Spleen (tissue), 11 donors: Measurements from ENCODE around the gene KRTAP6-1. TPM values are rescaled to one million over a fixed set of nuclear protein-coding genes. Genes with fewer than 3 reads are reported as not detected.

Source experiments
- DNase-seq: peaks from one replicate; pipeline ENCODE4 v3.0.0-alpha.2; 2020
- H3K27ac ChIP-seq, 8 donors: fragments of 200-600 bp; sonication (generic) in 7 of 8; 1 replicate in 4 of 8; 2 replicates in 4 of 8; pipeline versions ENCODE4 v1.5.0 to v1.8.0; 2016 to 2021; ENCODE audit warnings: inconsistent platforms in 4 of 8, mild to moderate bottlenecking in 4 of 8, moderate library complexity in 1 of 8
- H3K27me3 ChIP-seq, 7 donors: fragments of 200-600 bp; sonication (generic) in 6 of 7; replicated peaks in 1 of 7; 1 replicate in 4 of 7; 2 replicates in 3 of 7; pipeline versions ENCODE4 v1.5.0 to v1.8.0; 2016 to 2021; ENCODE audit warnings: inconsistent platforms in 3 of 7, mild to moderate bottlenecking in 1 of 7
- H3K36me3 ChIP-seq, 6 donors: fragments of 200-600 bp; sonication (generic) in 5 of 6; 1 replicate in 4 of 6; 2 replicates in 2 of 6; pipeline versions ENCODE4 v1.5.0 to v1.8.0; 2016 to 2021; ENCODE audit warnings: inconsistent platforms in 2 of 6
- H3K4me1 ChIP-seq, 6 donors: fragments of 200-600 bp; sonication (generic) in 5 of 6; 1 replicate in 3 of 6; 2 replicates in 3 of 6; pipeline versions ENCODE4 v1.5.0 to v1.8.0; 2016 to 2021; ENCODE audit warnings: inconsistent platforms in 3 of 6
- H3K4me3 ChIP-seq, 8 donors: fragments of 200-600 bp; sonication (generic) in 7 of 8; 1 replicate in 4 of 8; 2 replicates in 4 of 8; pipeline versions ENCODE4 v1.5.0 to v1.8.0; 2016 to 2021; ENCODE audit warnings: inconsistent platforms in 4 of 8, mild to moderate bottlenecking in 4 of 8, moderate library complexity in 2 of 8
- H3K9me3 ChIP-seq, 8 donors: fragments of 200-600 bp; sonication (generic) in 7 of 8; 1 replicate in 4 of 8; 2 replicates in 4 of 8; pipeline versions ENCODE4 v1.5.0 to v1.8.0; 2016 to 2021; ENCODE audit warnings: inconsistent platforms in 4 of 8
- CTCF ChIP-seq, 11 experiments: fragments of 200-600 bp in 7 of 11; fragments of 450-650 bp in 4 of 11; sonication (generic) in 4 of 11; IDR thresholded peaks in 8 of 11; conservative IDR thresholded peaks in 3 of 11; 1 replicate in 7 of 11; 2 replicates in 4 of 11; pipeline versions ENCODE4 v1.4.0 to v1.8.0; 2016 to 2021; ENCODE audit warnings: antibody characterized with exemption in 11 of 11, inconsistent platforms in 4 of 11, mild to moderate bottlenecking in 1 of 11
- POLR2A ChIP-seq, 3 donors: fragments of 450-650 bp; IDR thresholded peaks; one replicate each; pipeline ENCODE4 v1.5.1; 2017; ENCODE audit warnings: antibody characterized with exemption in 3 of 3, mild to moderate bottlenecking in 1 of 3
- POLR2AphosphoS5 ChIP-seq, 3 donors: sonication (generic); formaldehyde crosslinking; IDR thresholded peaks; one replicate each; pipeline ENCODE4 v1.5.1; 2017; ENCODE audit warnings: antibody characterized with exemption in 3 of 3
- WGBS, 5 donors: extraction: QIAGEN DNeasy Blood & Tissue Kit in 3 of 5; methylation state at CpG; one replicate each; pipeline versions ENCODE4 v1.1.5 to v1.1.7; 2013 to 2018; 5-methylcytosine and 5-hydroxymethylcytosine counted together
- intact Hi-C: fragments of 100-400 bp; cut with DNase I; formaldehyde crosslinking; loops from one replicate; pipeline ENCODE4 v1.15.0; 2023; ENCODE audit warnings: low total_unique reads
- polyA plus RNA-seq, 3 donors: library from polyadenylated mRNA; stranded (reverse); fragments of 200-250 nt; gene quantifications; one replicate each; pipeline ENCODE4 v1.2.1, GENCODE V29; 2013
- total RNA-seq, 7 donors: library from RNA; depleted of rRNA in 3 of 7; stranded (reverse); fragments of >200 nt in 3 of 7; fragmentation: NEBNext Ultra II Directional in 4 of 7; extraction: Animal tissue kit (Norgen Biotek cat#: 25700) in 4 of 7; gene quantifications; one replicate each; pipeline versions ENCODE4 v1.1.0 to v1.2.1, GENCODE V29; 2016 to 2021
- donor health status: healthy with polysubstance abuse.
- donor health status: DM: no; HTN: no; CAD: no; lungs with moderate emphysema.
- donor health status: DM: no; HTN: no; CAD: no.
- donor health status: Bipolar disorder and iron deficiency.
- donor health status: healthy.
- donor health status: DM: no; HTN: no; CAD: no.
- donor health status: DM: yes; HTN: yes; CAD: no.

The KRTAP6-1 gene
- total and polyA plus RNA-seq, 10 donors = not detected

GRCh38 chr21:30616125-30616524 lies 2.4 kb upstream of the KRTAP6-1 start, which contains the start of gene KRTAP20-1:
Gene KRTAP20-1 (plus strand): TSS chr21:30616425. CDS start chr21:30616455, 30 bp downstream.
- TF ChIP-seq POLR2A (IDR thresholded peaks at IDR 0.05) = no peak
- no peak for TF ChIP-seq CTCF (IDR thresholded peaks at IDR 0.05 in 8 of 11, conservative IDR thresholded peaks at IDR 0.05 in 3 of 11)
- TF ChIP-seq POLR2AphosphoS5 (IDR thresholded peaks at IDR 0.05) = no peak
- Histone ChIP-seq H3K36me3 (no peaks in the 10 kb centered on the region), H3K4me3 (no peak within 1 kb of the TSS), H3K9me3 (peaks cover 0 to 2% (median 0%) of the 10 kb centered on the region in 8 donors), H3K4me1 (no peaks in the 10 kb centered on the region), H3K27ac (no peak within 1 kb of the TSS), H3K27me3 (no peaks in the 10 kb centered on the region)
- WGBS, 5 donors = 89 to 99% (median 94%) methylated on average over 2 of the region's 2 CpGs
- intact Hi-C loops = no loop called here
- no peak for DNase-seq

- Histone ChIP-seq H3K9me3 (peaks cover 0 to 11% (median 0%) of the 10 kb centered on the region in 8 donors), H3K4me1 (no peaks in the 10 kb centered on the region), H3K36me3 (no peaks in the 10 kb centered on the region), H3K4me3 (no peak overlapping the region), H3K27ac (no peak overlapping the region), H3K27me3 (no peaks in the 10 kb centered on the region)
- no peak for DNase-seq
- intact Hi-C loops = no loop called here
- no peak for TF ChIP-seq POLR2A (IDR thresholded peaks at IDR 0.05)
- TF ChIP-seq POLR2AphosphoS5 (IDR thresholded peaks at IDR 0.05) = no peak
- TF ChIP-seq CTCF (IDR thresholded peaks at IDR 0.05 in 8 of 11, conservative IDR thresholded peaks at IDR 0.05 in 3 of 11) = no peak
Measured at GRCh38 chr21:30615199-30615598, 1.5 kb upstream of the KRTAP6-1 start.

- TF ChIP-seq CTCF (IDR thresholded peaks at IDR 0.05 in 8 of 11, conservative IDR thresholded peaks at IDR 0.05 in 3 of 11) (no peak), POLR2AphosphoS5 (IDR thresholded peaks at IDR 0.05) (no peak), POLR2A (IDR thresholded peaks at IDR 0.05) (no peak)
- Histone ChIP-seq H3K36me3 (no peaks in the 10 kb centered on the region), H3K4me1 (no peaks in the 10 kb centered on the region), H3K9me3 (peaks cover 0 to 11% (median 0%) of the 10 kb centered on the region in 8 donors), H3K27ac (no peak overlapping the region), H3K27me3 (no peaks in the 10 kb centered on the region), H3K4me3 (no peak overlapping the region)
- WGBS, 5 donors = 80 to 91% (median 88%) methylated on average over 2 of the region's 2 CpGs
- intact Hi-C loops = no loop called here
- DNase-seq = no peak
Measured at GRCh38 chr21:30612132-30612531, 1.6 kb downstream of the KRTAP6-1 start.

- peaks cover 0 to 25% (median 3%) of the 10 kb centered on the region in 8 donors for H3K9me3 ChIP-seq
- 65 to 90% (median 85%) methylated on average over 2 of the region's 2 CpGs for WGBS, 5 donors
- intact Hi-C loops = no loop called here
- H3K27me3 ChIP-seq = no peaks in the 10 kb centered on the region
- H3K27ac ChIP-seq = no peak overlapping the region
- H3K36me3 ChIP-seq = no peaks in the 10 kb centered on the region
- H3K4me1 ChIP-seq = no peaks in the 10 kb centered on the region
- H3K4me3 ChIP-seq = no peak overlapping the region
- TF ChIP-seq POLR2AphosphoS5 (IDR thresholded peaks at IDR 0.05) (no peak), POLR2A (IDR thresholded peaks at IDR 0.05) (no peak), CTCF (IDR thresholded peaks at IDR 0.05 in 8 of 11, conservative IDR thresholded peaks at IDR 0.05 in 3 of 11) (no peak)
- DNase-seq = no peak
Measured at GRCh38 chr21:30605968-30606367, 7.8 kb downstream of the KRTAP6-1 start.
